SK-N-MC (cell line): ENCODE results near the gene CHRM3.

ENCODE experiments used
- EZH2 ChIP-seq: fragments of 200-600 bp; sonication (generic); IDR thresholded peaks from one replicate; pipeline ENCODE4 v1.6.1; 2017; ENCODE audit warnings: antibody characterized with exemption
- FOXP2 ChIP-seq: optimal IDR thresholded peaks from 2 replicates; pipeline ENCODE3; 2011; ENCODE audit warnings: mild to moderate bottlenecking, moderate library complexity; ENCODE audit not compliant: insufficient read depth; ENCODE audit errors: extremely low read length, control extremely low read depth

DNA sequence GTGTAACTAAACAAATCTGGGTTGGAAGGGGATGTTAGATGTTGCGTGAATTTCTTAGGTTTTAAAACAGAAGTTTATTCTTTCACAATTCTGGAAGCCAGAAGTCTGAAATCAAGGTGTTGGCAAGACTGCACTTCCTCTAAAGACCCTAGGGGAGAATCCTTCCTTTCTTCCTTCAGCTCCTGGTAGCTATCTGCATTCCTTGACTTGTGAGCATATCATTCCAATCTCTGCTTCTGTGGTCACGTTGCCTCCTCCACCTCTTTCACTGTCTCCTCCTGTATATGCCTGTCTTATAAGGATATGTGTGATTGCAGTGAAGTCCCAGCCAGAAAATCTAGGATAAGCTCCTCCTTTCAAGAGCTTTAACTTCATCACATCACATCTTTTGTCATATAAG is 7.7 kb downstream of the CHRM3 start:
- TF ChIP-seq FOXP2 = no peak
- TF ChIP-seq EZH2 = no peak
